Mesendoderm (in vitro differentiated cells): Measurements from ENCODE around the gene KDELR3.

Experiments used
- DNase-seq: peaks from one replicate; pipeline ENCODE4 v3.0.0; 2013
- H2AK5ac ChIP-seq: 2 replicates; pipeline ENCODE4 v1.6.1; 2013; ENCODE audit warnings: low read length, inconsistent platforms
- H2BK120ac ChIP-seq: 2 replicates; pipeline ENCODE4 v1.6.1; 2013; ENCODE audit warnings: low read depth, mild to moderate bottlenecking, low read length, moderate library complexity, mixed read lengths
- H2BK15ac ChIP-seq: replicated peaks from 2 replicates; pipeline ENCODE4 v1.6.1; 2013; ENCODE audit warnings: low read depth, mild to moderate bottlenecking, moderate library complexity
- H2BK5ac ChIP-seq: 2 replicates; pipeline ENCODE4 v1.6.1; 2013; ENCODE audit warnings: low read length, inconsistent platforms
- H3K18ac ChIP-seq: 2 replicates; pipeline ENCODE4 v1.6.1; 2013; ENCODE audit warnings: mild to moderate bottlenecking, low read length, mixed read lengths
- H3K23ac ChIP-seq: one replicate; pipeline ENCODE4 v1.6.1; 2013; ENCODE audit warnings: low read length
- H3K27ac ChIP-seq: 2 replicates; pipeline ENCODE4 v1.5.1; 2013; ENCODE audit warnings: low read depth, mild to moderate bottlenecking, inconsistent platforms, low read length, moderate library complexity
- H3K27me3 ChIP-seq: 2 replicates; pipeline ENCODE4 v1.6.1; 2013; ENCODE audit warnings: low read length, control low read depth, mild to moderate bottlenecking, inconsistent platforms; ENCODE audit not compliant: insufficient read depth, poor library complexity
- H3K36me3 ChIP-seq: 2 replicates; pipeline ENCODE4 v1.6.1; 2013; ENCODE audit warnings: low read length, inconsistent platforms; ENCODE audit not compliant: control insufficient read depth, insufficient read depth
- H3K4ac ChIP-seq: one replicate; pipeline ENCODE4 v1.6.1; 2013; ENCODE audit warnings: low read depth, mild to moderate bottlenecking, low read length, moderate library complexity
- H3K4me1 ChIP-seq: 2 replicates; pipeline ENCODE4 v1.6.1; 2013; ENCODE audit warnings: low read depth, low read length, inconsistent platforms; ENCODE audit not compliant: control insufficient read depth
- H3K4me2 ChIP-seq: 2 replicates; pipeline ENCODE4 v1.6.1; 2013; ENCODE audit warnings: low read length
- H3K4me3 ChIP-seq: 2 replicates; pipeline ENCODE4 v1.5.1; 2013; ENCODE audit warnings: mild to moderate bottlenecking, low read length
- H3K56ac ChIP-seq: one replicate; pipeline ENCODE4 v1.6.1; 2013; ENCODE audit warnings: low read length
- H3K79me1 ChIP-seq: 2 replicates; pipeline ENCODE4 v1.6.1; 2013; ENCODE audit warnings: low read length, inconsistent platforms
- H3K79me2 ChIP-seq: 2 replicates; pipeline ENCODE4 v1.6.1; 2013; ENCODE audit warnings: mild to moderate bottlenecking, low read length; ENCODE audit not compliant: control insufficient read depth, insufficient read depth
- H3K9ac ChIP-seq: 2 replicates; pipeline ENCODE4 v1.6.1; 2013; ENCODE audit warnings: low read length, inconsistent platforms
- H4K5ac ChIP-seq: one replicate; pipeline ENCODE4 v1.6.1; 2013; ENCODE audit warnings: low read length
- H4K8ac ChIP-seq: one replicate; pipeline ENCODE4 v1.6.1; 2013; ENCODE audit warnings: low read depth, mild to moderate bottlenecking, control low read depth, low read length, moderate library complexity
- WGBS: extraction: QIAGEN DNeasy Blood & Tissue Kit; methylation state at CpG from one replicate; pipeline ENCODE4 v1.1.7; 2013; ENCODE audit warnings: low lambda C conversion rate, missing lambda C conversion rate; ENCODE audit not compliant: insufficient coverage; ENCODE audit errors: extremely low coverage; 5-methylcytosine and 5-hydroxymethylcytosine counted together

KDELR3 gene

GRCh38 chr22:38441620-38442287 is 26.1 kb upstream of the KDELR3 start:
- no peak overlapping the region for H3K4ac ChIP-seq
- no peak overlapping the region for H2BK120ac ChIP-seq
- no peak overlapping the region for H2AK5ac ChIP-seq
- no peaks in the 10 kb centered on the region for H3K4me1 ChIP-seq
- no peak for DNase-seq
- no peak overlapping the region for H3K4me2 ChIP-seq
- no peak overlapping the region for H3K9ac ChIP-seq
- no peak overlapping the region for H2BK15ac ChIP-seq
- H2BK5ac ChIP-seq, result no peak overlapping the region
- H3K23ac ChIP-seq, result no peak overlapping the region
- WGBS, result no CpG with 5 or more reads among the region's 16 CpGs
- no peak overlapping the region for H4K5ac ChIP-seq
- H3K27ac ChIP-seq, result no peak overlapping the region
- H3K56ac ChIP-seq, result no peak overlapping the region
- H3K79me2 ChIP-seq, result no peaks in the 10 kb centered on the region
- H3K36me3 ChIP-seq, result no peaks in the 10 kb centered on the region
- H3K27me3 ChIP-seq, result no peaks in the 10 kb centered on the region
- no peak overlapping the region for H4K8ac ChIP-seq
- no peaks in the 10 kb centered on the region for H3K79me1 ChIP-seq
- no peak overlapping the region for H3K18ac ChIP-seq
- no peak overlapping the region for H3K4me3 ChIP-seq

GRCh38 chr22:38442967-38443627 is 24.8 kb upstream of the KDELR3 start:
- H4K5ac ChIP-seq, result no peak overlapping the region
- no peak overlapping the region for H2BK120ac ChIP-seq
- no peak overlapping the region for H3K4ac ChIP-seq
- H3K4me3 ChIP-seq, result no peak overlapping the region
- no peaks in the 10 kb centered on the region for H3K4me1 ChIP-seq
- no CpG with 5 or more reads among the region's 13 CpGs for WGBS
- H3K18ac ChIP-seq, result no peak overlapping the region
- no peak overlapping the region for H3K9ac ChIP-seq
- no peak overlapping the region for H4K8ac ChIP-seq
- no peak overlapping the region for H3K27ac ChIP-seq
- no peak overlapping the region for H3K4me2 ChIP-seq
- no peak overlapping the region for H3K56ac ChIP-seq
- no peaks in the 10 kb centered on the region for H3K27me3 ChIP-seq
- H2BK15ac ChIP-seq, result no peak overlapping the region
- no peaks in the 10 kb centered on the region for H3K36me3 ChIP-seq
- H3K23ac ChIP-seq, result no peak overlapping the region
- no peak for DNase-seq
- no peaks in the 10 kb centered on the region for H3K79me2 ChIP-seq
- no peaks in the 10 kb centered on the region for H3K79me1 ChIP-seq
- no peak overlapping the region for H2BK5ac ChIP-seq
- no peak overlapping the region for H2AK5ac ChIP-seq

GRCh38 chr22:38443628-38444521 is 24.0 kb upstream of the KDELR3 start:
- H2BK120ac ChIP-seq, result no peak overlapping the region
- H2BK5ac ChIP-seq, result no peak overlapping the region
- no peak overlapping the region for H4K8ac ChIP-seq
- no peak overlapping the region for H3K4me2 ChIP-seq
- no peak overlapping the region for H3K27ac ChIP-seq
- no peak overlapping the region for H3K4me3 ChIP-seq
- no peak for DNase-seq
- H3K18ac ChIP-seq, result no peak overlapping the region
- H3K56ac ChIP-seq, result no peak overlapping the region
- H3K4ac ChIP-seq, result no peak overlapping the region
- no peak overlapping the region for H3K23ac ChIP-seq
- H2AK5ac ChIP-seq, result no peak overlapping the region
- no peaks in the 10 kb centered on the region for H3K79me2 ChIP-seq
- H2BK15ac ChIP-seq, result no peak overlapping the region
- no peak overlapping the region for H3K9ac ChIP-seq
- no peaks in the 10 kb centered on the region for H3K36me3 ChIP-seq
- no CpG with 5 or more reads among the region's 21 CpGs for WGBS
- no peaks in the 10 kb centered on the region for H3K4me1 ChIP-seq
- no peak overlapping the region for H4K5ac ChIP-seq
- no peaks in the 10 kb centered on the region for H3K79me1 ChIP-seq
- no peaks in the 10 kb centered on the region for H3K27me3 ChIP-seq

- Histone ChIP-seq H3K56ac (no peak overlapping the region), H3K9ac (no peak overlapping the region), H4K8ac (no peak overlapping the region), H3K79me2 (no peaks in the 10 kb centered on the region), H3K4me2 (no peak overlapping the region), H4K5ac (no peak overlapping the region), H2BK5ac (no peak overlapping the region), H3K18ac (no peak overlapping the region), H3K27ac (no peak overlapping the region), H3K23ac (no peak overlapping the region), H2BK120ac (no peak overlapping the region), H3K79me1 (no peaks in the 10 kb centered on the region), H3K27me3 (no peaks in the 10 kb centered on the region), H2BK15ac (no peak overlapping the region), H3K4ac (no peak overlapping the region), H3K4me3 (no peak overlapping the region), H3K36me3 (no peaks in the 10 kb centered on the region), H3K4me1 (no peaks in the 10 kb centered on the region), H2AK5ac (no peak overlapping the region)
- DNase-seq, result no peak
- WGBS, result no CpG with 5 or more reads among the region's 10 CpGs
Measured at GRCh38 chr22:38444783-38445182, 23.1 kb upstream of the KDELR3 start.

GRCh38 chr22:38446018-38446601 is 21.8 kb upstream of the KDELR3 start:
- WGBS, result no CpG with 5 or more reads among the region's 9 CpGs
- Histone ChIP-seq H3K36me3 (no peaks in the 10 kb centered on the region), H4K5ac (no peak overlapping the region), H3K56ac (no peak overlapping the region), H3K4me1 (no peaks in the 10 kb centered on the region), H3K18ac (no peak overlapping the region), H2BK5ac (no peak overlapping the region), H3K27ac (no peak overlapping the region), H3K27me3 (no peaks in the 10 kb centered on the region), H2BK15ac (no peak overlapping the region), H4K8ac (no peak overlapping the region), H3K4me3 (no peak overlapping the region), H3K4ac (no peak overlapping the region), H2AK5ac (no peak overlapping the region), H2BK120ac (no peak overlapping the region), H3K9ac (no peak overlapping the region), H3K79me2 (no peaks in the 10 kb centered on the region), H3K79me1 (no peaks in the 10 kb centered on the region), H3K23ac (no peak overlapping the region), H3K4me2 (no peak overlapping the region)
- no peak for DNase-seq
